ENCODE results near the gene SERPING1.

- TF ChIP-seq CTCF (IDR thresholded peaks at IDR 0.05; ENCODE audit: insufficient read depth, low read length) (no peak), POLR2AphosphoS5 (IDR thresholded peaks at IDR 0.05; ENCODE audit: low read depth) (no peak), REST (IDR thresholded peaks at IDR 0.05; ENCODE audit: insufficient replicate concordance, low read depth) (no peak), GABPA (IDR thresholded peaks at IDR 0.05; ENCODE audit: low read depth) (no peak)
Measured at GRCh38 chr11:57639321-57640067, 42.0 kb downstream of the SERPING1 start.

Data from HL-60 (cell line).